Uterus (tissue), 2 donors: ENCODE results near the gene NRARP.

Source experiments
- POLR2A ChIP-seq, 2 donors: fragments of 450-650 bp; IDR thresholded peaks; one replicate each; pipeline ENCODE4 v1.6.1; 2016; ENCODE audit warnings: antibody characterized with exemption in 2 of 2, mild to moderate bottlenecking in 1 of 2, moderate library complexity in 1 of 2
- TF ChIP-seq, protein P1 (sequence below), 4 experiments: fragments of 200-600 bp in 2 of 4; fragments of 450-650 bp in 2 of 4; sonication (generic) in 2 of 4; IDR thresholded peaks; one replicate each; pipeline ENCODE4 v1.5.1; 2016 to 2019; ENCODE audit warnings: antibody characterized with exemption in 4 of 4, mild to moderate bottlenecking in 2 of 4, moderate library complexity in 1 of 4

DNA sequence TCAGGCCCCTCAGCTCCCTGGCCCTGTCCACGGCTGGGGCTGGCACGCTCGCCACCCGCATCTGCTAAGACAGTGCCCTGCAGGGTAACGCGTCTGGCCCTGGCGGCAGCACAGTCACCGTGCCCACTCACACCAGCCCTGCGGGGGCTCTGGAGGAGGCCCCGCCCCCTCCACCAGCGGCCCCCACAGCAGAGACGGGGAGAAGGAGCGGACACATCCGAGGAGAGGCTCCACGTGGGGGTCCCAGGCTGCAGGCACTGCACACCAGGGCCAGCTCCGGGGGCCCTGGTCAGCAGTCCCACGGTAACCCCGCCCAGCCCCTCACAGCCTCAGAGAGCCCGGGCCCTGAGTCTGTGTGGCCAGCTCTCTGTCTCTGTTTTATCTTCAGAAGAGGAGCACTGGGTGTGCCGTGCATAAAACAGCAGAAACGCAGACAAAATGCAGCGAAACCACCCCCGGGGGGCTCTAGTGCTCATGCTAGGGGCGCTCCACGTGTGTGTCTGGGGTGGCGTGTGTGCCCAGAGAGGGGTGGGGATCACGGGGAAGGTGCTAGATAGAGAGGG lies 47.5 kb upstream of the NRARP start:
- TF ChIP-seq POLR2A (IDR thresholded peaks at IDR 0.05) = no peak
- TF ChIP-seq, protein P1, sequence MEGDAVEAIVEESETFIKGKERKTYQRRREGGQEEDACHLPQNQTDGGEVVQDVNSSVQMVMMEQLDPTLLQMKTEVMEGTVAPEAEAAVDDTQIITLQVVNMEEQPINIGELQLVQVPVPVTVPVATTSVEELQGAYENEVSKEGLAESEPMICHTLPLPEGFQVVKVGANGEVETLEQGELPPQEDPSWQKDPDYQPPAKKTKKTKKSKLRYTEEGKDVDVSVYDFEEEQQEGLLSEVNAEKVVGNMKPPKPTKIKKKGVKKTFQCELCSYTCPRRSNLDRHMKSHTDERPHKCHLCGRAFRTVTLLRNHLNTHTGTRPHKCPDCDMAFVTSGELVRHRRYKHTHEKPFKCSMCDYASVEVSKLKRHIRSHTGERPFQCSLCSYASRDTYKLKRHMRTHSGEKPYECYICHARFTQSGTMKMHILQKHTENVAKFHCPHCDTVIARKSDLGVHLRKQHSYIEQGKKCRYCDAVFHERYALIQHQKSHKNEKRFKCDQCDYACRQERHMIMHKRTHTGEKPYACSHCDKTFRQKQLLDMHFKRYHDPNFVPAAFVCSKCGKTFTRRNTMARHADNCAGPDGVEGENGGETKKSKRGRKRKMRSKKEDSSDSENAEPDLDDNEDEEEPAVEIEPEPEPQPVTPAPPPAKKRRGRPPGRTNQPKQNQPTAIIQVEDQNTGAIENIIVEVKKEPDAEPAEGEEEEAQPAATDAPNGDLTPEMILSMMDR (IDR thresholded peaks at IDR 0.05) = no peak
